Raji (cell line): Measurements from ENCODE around the gene NFILZ.

ENCODE experiments used
- POLR2A ChIP-seq: IDR thresholded peaks from 2 replicates; pipeline ENCODE4 v1.6.1; 2011; ENCODE audit warnings: low read depth, low read length, control low read depth; ENCODE audit not compliant: insufficient read depth

The NFILZ gene

GRCh38 chr19:8659905-8660304 is 29.5 kb downstream of the NFILZ start:
- no peak for TF ChIP-seq POLR2A

GRCh38 chr19:8662263-8662662 is 31.8 kb downstream of the NFILZ start:
- TF ChIP-seq POLR2A, result no peak

- no peak for TF ChIP-seq POLR2A
Measured at GRCh38 chr19:8663920-8664670, 33.7 kb downstream of the NFILZ start.

GRCh38 chr19:8664671-8665057 is 34.2 kb downstream of the NFILZ start:
- no peak for TF ChIP-seq POLR2A

- no peak for TF ChIP-seq POLR2A
Measured at GRCh38 chr19:8665468-8666213, 35.2 kb downstream of the NFILZ start.

GRCh38 chr19:8666814-8667405 is 36.5 kb downstream of the NFILZ start:
- no peak for TF ChIP-seq POLR2A

GRCh38 chr19:8673276-8673891 is 43.0 kb downstream of the NFILZ start:
- TF ChIP-seq POLR2A, result no peak

- no peak for TF ChIP-seq POLR2A
Measured at GRCh38 chr19:8675066-8675465, 44.6 kb downstream of the NFILZ start.

- no peak for TF ChIP-seq POLR2A
Measured at GRCh38 chr19:8678244-8678807, 47.9 kb downstream of the NFILZ start.
